ENCODE results near the gene TSPAN14. TPM values are rescaled to one million over a fixed set of nuclear protein-coding genes. Genes with fewer than 3 reads are reported as not detected.

The TSPAN14 gene
- polyA plus RNA-seq, result 10 to 100 TPM in 2 of 4 donors, 1 to 10 TPM in 2; 7.4 to 69.4 (median 32.4) TPM
- long read RNA-seq, donor 1, full-length matches to known transcripts, result 13 of 23 reads
- long read RNA-seq, donor 1, partial matches to known transcripts, result 5 of 23 reads
- long read RNA-seq, donor 1, other reads (novel, unspliced or antisense), result 5 of 23 reads
- long read RNA-seq, donor 2, full-length matches to known transcripts, result 6 of 6 reads
- long read RNA-seq, donor 2, partial matches to known transcripts, result 0 of 6 reads
- long read RNA-seq, donor 2, other reads (novel, unspliced or antisense), result 0 of 6 reads
- long read RNA-seq, donor 3, full-length matches to known transcripts, result 3 of 3 reads
- long read RNA-seq, donor 3, partial matches to known transcripts, result 0 of 3 reads
- long read RNA-seq, donor 3, other reads (novel, unspliced or antisense), result 0 of 3 reads
- long read RNA-seq, donor 4, full-length matches to known transcripts, result 1 of 1 reads
- long read RNA-seq, donor 4, partial matches to known transcripts, result 0 of 1 reads
- long read RNA-seq, donor 4, other reads (novel, unspliced or antisense), result 0 of 1 reads
- long read RNA-seq, donor 5, full-length matches to known transcripts, result 6 of 6 reads
- long read RNA-seq, donor 5, partial matches to known transcripts, result 0 of 6 reads
- long read RNA-seq, donor 5, other reads (novel, unspliced or antisense), result 0 of 6 reads
- long read RNA-seq, donor 6, full-length matches to known transcripts, result 5 of 22 reads
- long read RNA-seq, donor 6, partial matches to known transcripts, result 17 of 22 reads
- long read RNA-seq, donor 6, other reads (novel, unspliced or antisense), result 0 of 22 reads
- long read RNA-seq, donor 7, result 0 reads
- long read RNA-seq, donor 8, result 0 reads
- long read RNA-seq, donor 9, partial matches to known transcripts, result 8 of 8 reads
- long read RNA-seq, donor 9, other reads (novel, unspliced or antisense), result 0 of 8 reads
- long read RNA-seq, donor 10, full-length matches to known transcripts, result 1 of 1 reads
- long read RNA-seq, donor 10, partial matches to known transcripts, result 0 of 1 reads
- long read RNA-seq, donor 10, other reads (novel, unspliced or antisense), result 0 of 1 reads

- Histone ChIP-seq H3K9me3 (ENCODE audit: control insufficient read depth in 2 of 2, insufficient read depth in 1 of 2, low read depth in 1 of 2, low read length in 1 of 2) (no peaks in the 10 kb centered on the region), H3K36me3 (ENCODE audit: control insufficient read depth in 3 of 3, insufficient read depth in 2 of 3, low read depth in 1 of 3, low read length in 3 of 3) (peaks cover 0 to 10% (median 0%) of the 10 kb centered on the region in 3 donors), H3K4me1 (ENCODE audit: control insufficient read depth in 3 of 3, insufficient read depth in 2 of 3, low read depth in 1 of 3, low read length in 2 of 3) (peaks cover 7 to 48% (median 12%) of the 10 kb centered on the region in 3 donors), H3K4me3 (ENCODE audit: low read depth in 1 of 3, low read length in 3 of 3) (peak within 1 kb of the TSS; percentile 82 to 90 (median 85)), H3K27ac (ENCODE audit: low read depth in 1 of 3, low read length in 2 of 3) (peak within 1 kb of the TSS; percentile 94 to 98 (median 97)), H3K27me3 (ENCODE audit: control insufficient read depth in 3 of 3, insufficient read depth in 3 of 3, low read length in 3 of 3) (no peaks in the 10 kb centered on the region)
- peak; percentile 86 to 90 for DNase-seq
- no peak for FAIRE-seq
- WGBS, 3 donors, result 0 to 1% (median 0%) methylated on average over 31 to 97 of the region's 97 CpGs
Measured at GRCh38 chr10:80453842-80454512, at the start of gene TSPAN14. TSPAN14 (plus strand) TSS chr10:80454310; CDS start chr10:80489234, 34,924 bp downstream.

- no peaks in the 10 kb centered on the region for H3K27me3 ChIP-seq (ENCODE audit: control insufficient read depth in 3 of 3, insufficient read depth in 3 of 3, low read length in 3 of 3)
- no peak for DNase-seq
- peaks cover 0 to 23% (median 0%) of the 10 kb centered on the region in 3 donors for H3K4me1 ChIP-seq (ENCODE audit: control insufficient read depth in 3 of 3, insufficient read depth in 2 of 3, low read depth in 1 of 3, low read length in 2 of 3)
- no peak overlapping the region for H3K4me3 ChIP-seq (ENCODE audit: low read depth in 1 of 3, low read length in 3 of 3)
- no peaks in the 10 kb centered on the region for H3K36me3 ChIP-seq (ENCODE audit: control insufficient read depth in 3 of 3, insufficient read depth in 2 of 3, low read depth in 1 of 3, low read length in 3 of 3)
- WGBS, 3 donors, result 57 to 97% (median 86%) methylated on average over 1 of the region's 1 CpG
- FAIRE-seq, result no peak
- H3K27ac ChIP-seq (ENCODE audit: low read depth in 1 of 3, low read length in 2 of 3), result no peak overlapping the region
- no peaks in the 10 kb centered on the region for H3K9me3 ChIP-seq (ENCODE audit: control insufficient read depth in 2 of 2, insufficient read depth in 1 of 2, low read depth in 1 of 2, low read length in 1 of 2)
Measured at GRCh38 chr10:80405035-80405434, 49.1 kb upstream of the TSPAN14 start.

- WGBS, 3 donors, result 66 to 94% (median 82%) methylated on average over 4 of the region's 4 CpGs
- no peak overlapping the region for H3K27ac ChIP-seq (ENCODE audit: low read depth in 1 of 3, low read length in 2 of 3)
Measured at GRCh38 chr10:80405626-80406025, 48.5 kb upstream of the TSPAN14 start.

GRCh38 chr10:80406204-80406603, 47.9 kb upstream of the TSPAN14 start:
- peaks cover 0 to 1% (median 0%) of the 10 kb centered on the region in 3 donors for H3K36me3 ChIP-seq (ENCODE audit: control insufficient read depth in 3 of 3, insufficient read depth in 2 of 3, low read depth in 1 of 3, low read length in 3 of 3)
- peaks cover 0 to 34% (median 5%) of the 10 kb centered on the region in 3 donors for H3K4me1 ChIP-seq (ENCODE audit: control insufficient read depth in 3 of 3, insufficient read depth in 2 of 3, low read depth in 1 of 3, low read length in 2 of 3)
- DNase-seq (peak in 1 of 2 donors; percentile 25), FAIRE-seq (no peak)
- 54 to 59% (median 57%) methylated on average over 4 of the region's 4 CpGs for WGBS, 3 donors
- peak overlapping the region in 2 of 3 donors; percentile 25 to 37 for H3K27ac ChIP-seq (ENCODE audit: low read depth in 1 of 3, low read length in 2 of 3)
- H3K9me3 ChIP-seq (ENCODE audit: control insufficient read depth in 2 of 2, insufficient read depth in 1 of 2, low read depth in 1 of 2, low read length in 1 of 2), result no peaks in the 10 kb centered on the region
- H3K27me3 ChIP-seq (ENCODE audit: control insufficient read depth in 3 of 3, insufficient read depth in 3 of 3, low read length in 3 of 3), result no peaks in the 10 kb centered on the region
- H3K4me3 ChIP-seq (ENCODE audit: low read depth in 1 of 3, low read length in 3 of 3), result no peak overlapping the region

More at GRCh38 chr10:80405626-80406025, 48.5 kb upstream of the TSPAN14 start:
- H3K27me3 ChIP-seq (ENCODE audit: control insufficient read depth in 3 of 3, insufficient read depth in 3 of 3, low read length in 3 of 3), result no peaks in the 10 kb centered on the region
- no peak for FAIRE-seq
- no peaks in the 10 kb centered on the region for H3K9me3 ChIP-seq (ENCODE audit: control insufficient read depth in 2 of 2, insufficient read depth in 1 of 2, low read depth in 1 of 2, low read length in 1 of 2)
- H3K4me3 ChIP-seq (ENCODE audit: low read depth in 1 of 3, low read length in 3 of 3), result no peak overlapping the region
- H3K36me3 ChIP-seq (ENCODE audit: control insufficient read depth in 3 of 3, insufficient read depth in 2 of 3, low read depth in 1 of 3, low read length in 3 of 3), result no peaks in the 10 kb centered on the region
- no peak for DNase-seq
- H3K4me1 ChIP-seq (ENCODE audit: control insufficient read depth in 3 of 3, insufficient read depth in 2 of 3, low read depth in 1 of 3, low read length in 2 of 3), result peaks cover 0 to 28% (median 0%) of the 10 kb centered on the region in 3 donors

GRCh38 chr10:80407812-80408241, 46.3 kb upstream of the TSPAN14 start:
- peaks cover 0 to 5% (median 0%) of the 10 kb centered on the region in 3 donors for H3K36me3 ChIP-seq (ENCODE audit: control insufficient read depth in 3 of 3, insufficient read depth in 2 of 3, low read depth in 1 of 3, low read length in 3 of 3)
- peaks cover 5 to 49% (median 11%) of the 10 kb centered on the region in 3 donors for H3K4me1 ChIP-seq (ENCODE audit: control insufficient read depth in 3 of 3, insufficient read depth in 2 of 3, low read depth in 1 of 3, low read length in 2 of 3)
- no peak for FAIRE-seq
- H3K27ac ChIP-seq (ENCODE audit: low read depth in 1 of 3, low read length in 2 of 3), result peak overlapping the region; percentile 77 to 97 (median 85)
- no peaks in the 10 kb centered on the region for H3K9me3 ChIP-seq (ENCODE audit: control insufficient read depth in 2 of 2, insufficient read depth in 1 of 2, low read depth in 1 of 2, low read length in 1 of 2)
- peak overlapping the region; percentile 67 to 84 (median 70) for H3K4me3 ChIP-seq (ENCODE audit: low read depth in 1 of 3, low read length in 3 of 3)
- DNase-seq, result peak; percentile 67 to 75
- WGBS, 3 donors, result 4 to 11% (median 5%) methylated on average over 16 of the region's 16 CpGs
- H3K27me3 ChIP-seq (ENCODE audit: control insufficient read depth in 3 of 3, insufficient read depth in 3 of 3, low read length in 3 of 3), result no peaks in the 10 kb centered on the region

- no peak for FAIRE-seq
Measured at GRCh38 chr10:80408242-80409101, 45.6 kb upstream of the TSPAN14 start, which contains the start of gene PRXL2A. PRXL2A (plus strand) TSS chr10:80408551; CDS start chr10:80420468, 11,917 bp downstream.

GRCh38 chr10:80409121-80409520, 45.0 kb upstream of the TSPAN14 start:
- H3K27me3 ChIP-seq (ENCODE audit: control insufficient read depth in 3 of 3, insufficient read depth in 3 of 3, low read length in 3 of 3), result no peaks in the 10 kb centered on the region
- FAIRE-seq, result no peak
- H3K4me3 ChIP-seq (ENCODE audit: low read depth in 1 of 3, low read length in 3 of 3), result peak overlapping the region; percentile 67 to 84 (median 70)
- peaks cover 12 to 62% (median 13%) of the 10 kb centered on the region in 3 donors for H3K4me1 ChIP-seq (ENCODE audit: control insufficient read depth in 3 of 3, insufficient read depth in 2 of 3, low read depth in 1 of 3, low read length in 2 of 3)
- WGBS, 3 donors, result 9 to 36% (median 26%) methylated on average over 12 of the region's 12 CpGs
- peak in 1 of 2 donors; percentile 31 for DNase-seq
- H3K27ac ChIP-seq (ENCODE audit: low read depth in 1 of 3, low read length in 2 of 3), result peak overlapping the region; percentile 77 to 97 (median 85)
- H3K9me3 ChIP-seq (ENCODE audit: control insufficient read depth in 2 of 2, insufficient read depth in 1 of 2, low read depth in 1 of 2, low read length in 1 of 2), result no peaks in the 10 kb centered on the region
- H3K36me3 ChIP-seq (ENCODE audit: control insufficient read depth in 3 of 3, insufficient read depth in 2 of 3, low read depth in 1 of 3, low read length in 3 of 3), result peaks cover 0 to 5% (median 0%) of the 10 kb centered on the region in 3 donors

More at GRCh38 chr10:80408242-80409101, 45.6 kb upstream of the TSPAN14 start, which contains the start of gene PRXL2A:
- Histone ChIP-seq H3K9me3 (ENCODE audit: control insufficient read depth in 2 of 2, insufficient read depth in 1 of 2, low read depth in 1 of 2, low read length in 1 of 2) (no peaks in the 10 kb centered on the region), H3K27ac (ENCODE audit: low read depth in 1 of 3, low read length in 2 of 3) (peak within 1 kb of the TSS; percentile 77 to 97 (median 85)), H3K36me3 (ENCODE audit: control insufficient read depth in 3 of 3, insufficient read depth in 2 of 3, low read depth in 1 of 3, low read length in 3 of 3) (peaks cover 0 to 5% (median 0%) of the 10 kb centered on the region in 3 donors), H3K4me1 (ENCODE audit: control insufficient read depth in 3 of 3, insufficient read depth in 2 of 3, low read depth in 1 of 3, low read length in 2 of 3) (peaks cover 9 to 56% (median 12%) of the 10 kb centered on the region in 3 donors), H3K27me3 (ENCODE audit: control insufficient read depth in 3 of 3, insufficient read depth in 3 of 3, low read length in 3 of 3) (no peaks in the 10 kb centered on the region), H3K4me3 (ENCODE audit: low read depth in 1 of 3, low read length in 3 of 3) (peak within 1 kb of the TSS; percentile 67 to 84 (median 70))
- peak; percentile 79 to 94 for DNase-seq
- 1 to 2% (median 1%) methylated on average over 80 to 96 of the region's 96 CpGs for WGBS, 3 donors

Data from small intestine (tissue), 16 donors.